Aorta (tissue), 5 donors: ENCODE results near the gene PDE5A. TPM values are rescaled to one million over a fixed set of nuclear protein-coding genes. Genes with fewer than 3 reads are reported as not detected.
A peak's percentile ranks its signal among the peaks of the same experiment; 100 is the strongest.
"Not testable (repeated sequence)": the region's sequence is repeated elsewhere in the genome, so short reads cannot be mapped to it uniquely, and the experiment has no call there.

Experiments
- ATAC-seq: fragments of 200-7000 bp; cut with Tn5 transposase; one replicate; pipeline ENCODE4 v1.9.1; 2022; ENCODE audit warnings: moderate library complexity; ENCODE audit not compliant: low FRiP score
- DNase-seq, 2 donors: peaks; one replicate each; pipeline ENCODE4 v3.0.0-alpha.2; 2020
- H3K27ac ChIP-seq, 2 donors: one replicate each; pipeline ENCODE4 v1.5.1; 2013; ENCODE audit warnings: low read length in 2 of 2, mild to moderate bottlenecking in 2 of 2, moderate library complexity in 2 of 2, control low read depth in 1 of 2, inconsistent platforms in 1 of 2, low read depth in 1 of 2
- H3K27me3 ChIP-seq, 2 donors: one replicate each; pipeline ENCODE4 v1.6.1; 2013; ENCODE audit warnings: control low read depth in 1 of 2, low read length in 1 of 2, mild to moderate bottlenecking in 1 of 2, moderate library complexity in 1 of 2; ENCODE audit not compliant: insufficient read depth in 2 of 2, control insufficient read depth in 1 of 2
- H3K36me3 ChIP-seq, 2 donors: one replicate each; pipeline ENCODE4 v1.6.1; 2013; ENCODE audit warnings: control low read depth in 1 of 2, low read length in 1 of 2, mild to moderate bottlenecking in 1 of 2; ENCODE audit not compliant: insufficient read depth in 2 of 2, control insufficient read depth in 1 of 2
- H3K4me1 ChIP-seq, 2 donors: one replicate each; pipeline ENCODE4 v1.6.1; 2013; ENCODE audit warnings: low read length in 2 of 2, control low read depth in 1 of 2, mild to moderate bottlenecking in 1 of 2, moderate library complexity in 1 of 2; ENCODE audit not compliant: insufficient read depth in 2 of 2, control insufficient read depth in 1 of 2
- H3K4me3 ChIP-seq, 2 donors: one replicate each; pipeline ENCODE4 v1.5.1; 2013; ENCODE audit warnings: low read length in 2 of 2, control low read depth in 1 of 2, mild to moderate bottlenecking in 1 of 2
- H3K9me3 ChIP-seq: one replicate; pipeline ENCODE4 v1.6.1; 2013; ENCODE audit warnings: mild to moderate bottlenecking, low read length; ENCODE audit not compliant: control insufficient read depth
- WGBS, 2 donors: extraction: QIAGEN DNeasy Blood & Tissue Kit; methylation state at CpG; one replicate each; pipeline ENCODE4 v1.1.7; 2013; 5-methylcytosine and 5-hydroxymethylcytosine counted together
- intact Hi-C, 2 donors: fragments of 100-400 bp; cut with DNase I; formaldehyde crosslinking; loops; one replicate each; pipeline versions ENCODE4 v1.14.2 to v1.15.0; 2022
- polyA plus RNA-seq, 2 donors: library from polyadenylated mRNA; stranded (reverse); fragments of 200-250 nt; gene quantifications; one replicate each; pipeline ENCODE4 v1.2.3, GENCODE V29; 2013
- total RNA-seq, 2 donors: library from RNA; stranded (reverse); fragmentation: NEBNext Ultra II Directional; extraction: Animal tissue kit (Norgen Biotek cat#: 25700); gene quantifications; one replicate each; pipeline ENCODE4 v1.2.1, GENCODE V29; 2021
- donor health status: healthy with polysubstance abuse.
- donor health status: Bipolar disorder and iron deficiency.
- donor health status: DM: no; HTN: no; CAD: no.
- donor health status: DM: no; HTN: no; CAD: no.
- donor health status: DM: yes; HTN: yes; CAD: no.

PDE5A gene
- total and polyA plus RNA-seq, 4 donors: 24.9 to 343 (median 135) TPM

DNA sequence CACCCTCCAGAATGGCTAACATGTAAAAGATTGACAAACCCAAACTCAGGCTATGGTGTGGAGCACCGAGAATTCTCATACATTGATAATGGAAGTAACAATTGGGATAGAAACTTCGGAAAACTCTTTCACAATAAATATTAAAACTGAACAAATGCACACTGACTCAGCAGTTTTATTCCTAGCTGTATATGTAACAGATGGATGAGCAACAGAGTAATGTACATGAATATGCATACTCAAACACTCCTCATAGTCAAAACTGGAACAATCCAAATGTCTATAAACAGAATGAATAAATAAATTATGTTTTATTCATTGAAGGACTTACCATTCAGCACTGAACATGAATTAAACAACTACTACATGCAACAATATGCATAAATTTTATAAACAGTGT, 37.1 kb upstream of the PDE5A start:
- H3K36me3 ChIP-seq: no peaks in the 10 kb centered on the region
- WGBS, 2 donors: 96 to 98% methylated on average over 2 of the region's 2 CpGs
- H3K27ac ChIP-seq: no peak overlapping the region
- H3K4me1 ChIP-seq: no peaks in the 10 kb centered on the region
- no peaks in the 10 kb centered on the region for H3K9me3 ChIP-seq
- H3K27me3 ChIP-seq: no peaks in the 10 kb centered on the region
- ATAC-seq: no peak
- DNase-seq: no peak
- H3K4me3 ChIP-seq: no peak overlapping the region
- intact Hi-C loops: no loop called here

DNA sequence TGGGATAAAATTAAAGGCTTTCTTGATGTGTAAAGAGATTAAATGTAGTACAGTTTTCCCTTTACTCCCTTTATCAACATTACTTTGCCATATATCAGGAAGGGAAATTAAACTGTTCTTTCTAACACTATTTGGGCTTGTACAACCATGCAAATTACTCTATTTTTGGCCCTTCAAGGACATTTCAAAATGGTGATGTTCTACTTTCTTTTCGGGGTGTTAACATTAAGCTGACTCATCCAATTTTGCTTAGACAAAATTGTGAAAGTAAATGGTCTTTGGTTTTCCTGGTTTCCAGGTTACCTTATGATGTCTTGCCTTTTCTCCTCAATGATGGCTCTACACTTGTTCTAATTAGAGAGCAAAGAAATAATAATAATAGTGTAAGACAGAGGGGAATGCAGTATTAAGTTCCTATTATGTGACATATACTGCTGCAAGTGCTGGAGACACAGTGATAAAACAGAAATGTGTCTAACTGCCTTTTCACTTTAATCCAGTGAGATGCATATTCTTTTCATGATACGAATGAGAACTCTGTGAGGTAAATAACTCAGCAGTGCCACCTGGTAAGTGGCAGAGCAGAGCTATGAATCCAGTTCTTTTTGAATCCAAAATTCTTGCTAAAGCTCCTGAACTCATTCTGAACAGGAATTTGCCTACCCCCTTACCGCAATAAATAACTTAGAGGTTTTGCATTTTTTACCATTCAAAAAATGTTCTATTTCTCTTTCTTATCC, 35.7 kb upstream of the PDE5A start:
- Histone ChIP-seq H3K27ac (no peak overlapping the region), H3K27me3 (no peaks in the 10 kb centered on the region), H3K9me3 (no peaks in the 10 kb centered on the region), H3K4me3 (peak overlapping the region; percentile 36 to 48), H3K4me1 (no peaks in the 10 kb centered on the region), H3K36me3 (no peaks in the 10 kb centered on the region)
- DNase-seq (no peak), ATAC-seq (no peak)
- intact Hi-C loops: no loop called here
- WGBS, 2 donors: 14 to 16% methylated on average over 3 of the region's 3 CpGs

DNA sequence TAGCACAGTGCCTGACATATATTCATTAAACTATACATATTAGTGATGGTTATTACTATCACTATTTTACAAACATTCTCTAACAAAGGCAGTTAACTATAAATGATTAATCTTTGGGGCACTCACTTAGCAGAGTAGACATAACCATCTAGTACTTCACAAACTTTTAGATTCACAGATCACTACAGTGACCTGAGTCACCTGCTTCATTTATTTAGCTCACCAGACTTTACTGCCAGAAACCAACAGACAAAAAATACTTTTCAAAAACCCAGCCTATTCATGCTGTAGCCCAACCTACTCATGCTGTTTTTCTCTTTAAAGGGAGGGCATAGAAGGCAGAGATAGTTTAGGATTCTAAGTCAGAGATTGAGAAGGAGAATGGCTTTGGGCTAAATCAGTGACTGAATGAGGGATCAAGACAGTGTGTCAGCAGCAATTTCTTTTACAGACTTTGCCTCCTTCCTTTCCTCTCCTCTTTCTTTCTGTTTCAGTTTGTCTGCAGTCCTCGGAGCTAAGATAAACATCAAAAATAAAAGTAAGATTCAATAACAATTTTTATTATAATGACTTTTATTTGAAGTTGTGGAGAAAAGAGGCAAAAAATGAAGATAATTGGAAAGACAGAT, 34.7 kb upstream of the PDE5A start:
- Histone ChIP-seq H3K9me3 (no peaks in the 10 kb centered on the region), H3K27me3 (no peaks in the 10 kb centered on the region), H3K27ac (no peak overlapping the region), H3K36me3 (no peaks in the 10 kb centered on the region), H3K4me1 (no peaks in the 10 kb centered on the region), H3K4me3 (peak overlapping the region; percentile 36 to 48)
- WGBS, 2 donors: 4 to 5% methylated on average over 1 of the region's 1 CpG
- DNase-seq (no peak), ATAC-seq (no peak)
- intact Hi-C loops: no loop called here

DNA sequence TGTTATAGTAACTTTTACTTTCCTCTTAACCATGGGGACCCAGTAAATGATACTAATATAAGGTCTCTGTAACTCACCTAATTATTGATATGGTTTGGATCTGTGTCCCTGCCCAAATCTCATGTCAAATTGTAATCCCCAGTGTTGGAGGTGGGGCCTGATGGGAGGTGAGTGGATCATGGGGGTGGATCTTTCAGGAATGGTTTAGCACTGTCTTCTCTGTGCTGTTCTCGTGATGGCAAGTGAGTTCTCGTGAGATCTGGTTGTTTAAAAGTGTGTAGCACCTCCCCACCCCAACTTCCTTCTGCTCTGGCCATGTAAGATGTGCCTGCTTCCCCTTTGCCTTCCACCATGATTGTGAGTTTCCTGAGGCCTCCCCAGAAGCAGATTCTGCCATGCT, 34.0 kb upstream of the PDE5A start:
- ATAC-seq, H3K4me1 ChIP-seq, H3K27ac ChIP-seq, H3K36me3 ChIP-seq, H3K4me3 ChIP-seq, H3K27me3 ChIP-seq, H3K9me3 ChIP-seq, intact Hi-C loops, DNase-seq: not testable (repeated sequence)
- WGBS, 2 donors: 64 to 93% methylated on average over 2 of the region's 2 CpGs

DNA sequence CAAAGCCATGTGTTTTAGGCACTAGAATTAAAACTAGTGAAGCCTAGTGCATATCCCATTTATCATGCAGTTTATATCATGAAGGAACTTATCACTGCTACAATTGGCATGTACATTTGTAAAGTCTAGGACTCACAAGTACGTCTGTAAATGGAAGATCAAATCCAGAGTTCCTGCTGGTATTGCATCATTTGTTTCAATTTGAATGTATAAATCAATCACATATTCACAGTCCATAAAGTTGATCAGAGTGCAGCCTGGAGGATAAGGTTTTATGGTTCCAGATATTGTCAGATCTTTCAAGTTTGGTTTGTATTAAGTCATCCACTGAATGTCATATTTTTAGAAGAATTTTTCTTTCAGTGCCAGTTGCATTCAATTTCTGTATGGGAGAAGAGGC, 32.6 kb upstream of the PDE5A start:
- Histone ChIP-seq H3K9me3 (no peaks in the 10 kb centered on the region), H3K4me3 (no peak overlapping the region), H3K27ac (no peak overlapping the region), H3K36me3 (no peaks in the 10 kb centered on the region), H3K27me3 (no peaks in the 10 kb centered on the region), H3K4me1 (peaks cover 0 to 2% of the 10 kb centered on the region in 2 donors)
- intact Hi-C loops: no loop called here
- ATAC-seq (no peak), DNase-seq (no peak)
- 60 to 63% methylated on average over 1 of the region's 1 CpG for WGBS, 2 donors

DNA sequence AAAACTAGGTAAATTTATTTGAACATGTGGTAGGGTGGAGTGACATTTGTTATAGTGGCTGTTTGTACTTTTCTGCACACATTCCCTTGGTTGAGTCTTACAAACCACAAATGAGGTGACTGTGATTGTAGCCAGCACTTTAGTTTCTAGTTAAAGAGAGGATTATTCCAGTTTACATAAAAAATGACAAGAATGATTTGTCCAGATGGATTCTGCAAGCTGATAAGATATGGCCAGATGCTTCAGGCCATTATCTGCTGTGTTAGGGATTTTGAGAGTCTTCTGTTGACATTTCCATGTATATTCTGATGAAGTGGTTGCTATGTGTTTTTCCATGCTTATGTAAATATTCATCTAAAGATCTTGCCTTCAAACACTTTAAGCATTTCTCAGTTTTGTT, 31.0 kb upstream of the PDE5A start:
- ATAC-seq: no peak
- Histone ChIP-seq H3K4me1 (peaks cover 0 to 3% of the 10 kb centered on the region in 2 donors), H3K27ac (no peak overlapping the region), H3K9me3 (no peaks in the 10 kb centered on the region), H3K4me3 (no peak overlapping the region), H3K27me3 (no peaks in the 10 kb centered on the region), H3K36me3 (no peaks in the 10 kb centered on the region)
- intact Hi-C loops: no loop called here
- no peak for DNase-seq

DNA sequence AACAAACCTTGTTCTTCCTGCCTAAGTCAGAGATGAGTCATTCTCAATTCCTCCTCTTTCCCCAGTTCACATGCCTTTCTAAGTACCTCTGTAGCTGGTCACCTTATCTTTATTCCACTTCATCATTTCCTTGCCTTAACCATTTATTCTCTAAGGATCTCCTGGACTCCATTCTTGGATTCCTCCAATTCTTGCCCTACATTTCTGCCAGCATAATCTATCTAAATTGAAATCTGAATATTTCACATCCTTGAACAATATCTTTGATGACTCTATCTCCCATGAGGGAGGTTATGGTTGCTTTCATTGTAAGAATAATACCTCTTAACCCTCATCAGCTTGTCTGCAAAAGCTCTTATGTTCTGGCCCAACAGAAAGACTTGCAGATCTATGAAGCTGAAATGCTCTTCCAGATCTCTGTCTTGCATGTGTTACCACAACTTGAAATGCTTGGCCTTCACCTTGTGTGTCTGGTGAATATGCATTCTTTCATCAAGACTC, 28.6 kb upstream of the PDE5A start:
- Histone ChIP-seq H3K27me3 (no peaks in the 10 kb centered on the region), H3K27ac (peak overlapping the region in 1 of 2 donors; percentile 43), H3K4me3 (no peak overlapping the region), H3K36me3 (no peaks in the 10 kb centered on the region), H3K4me1 (peaks cover 0 to 5% of the 10 kb centered on the region in 2 donors), H3K9me3 (no peaks in the 10 kb centered on the region)
- ATAC-seq (no peak), DNase-seq (no peak)
- intact Hi-C loops: no loop called here

DNA sequence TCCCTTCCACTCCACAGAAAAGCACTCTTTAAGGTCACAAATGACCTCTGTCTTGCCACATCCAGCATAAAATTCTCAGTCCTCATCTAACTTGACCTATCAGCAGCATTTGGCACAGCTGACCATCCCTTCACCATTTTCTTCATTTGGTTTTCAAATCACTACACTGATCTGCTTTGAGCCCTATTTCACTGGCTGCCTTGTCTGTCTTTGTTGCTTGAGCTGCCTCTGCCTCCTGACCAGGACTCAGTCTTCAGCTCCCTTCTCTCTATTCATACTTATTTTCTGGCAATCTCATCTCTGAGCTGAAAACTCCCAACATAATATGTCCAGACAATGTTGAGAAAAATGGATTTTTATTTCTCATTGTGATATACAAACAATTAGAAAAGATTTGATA, 27.7 kb upstream of the PDE5A start:
- H3K9me3 ChIP-seq: no peaks in the 10 kb centered on the region
- H3K4me1 ChIP-seq: peaks cover 0 to 5% of the 10 kb centered on the region in 2 donors
- DNase-seq (no peak), ATAC-seq (no peak)
- peak overlapping the region in 1 of 2 donors; percentile 67 for H3K27ac ChIP-seq
- H3K27me3 ChIP-seq: no peaks in the 10 kb centered on the region
- intact Hi-C loops: no loop called here
- no peaks in the 10 kb centered on the region for H3K36me3 ChIP-seq
- no peak overlapping the region for H3K4me3 ChIP-seq
